GM10266 (cell line): ENCODE measurements around the gene RBFOX2.

Experiments
- DNase-seq: peaks from one replicate; pipeline ENCODE4 v3.0.0; 2012; ENCODE audit errors: extremely low spot score
- CTCF ChIP-seq: IDR thresholded peaks from 2 replicates; pipeline ENCODE4 v1.5.1; 2012; ENCODE audit warnings: mild to moderate bottlenecking, low read depth; ENCODE audit not compliant: control insufficient read depth, insufficient read depth; ENCODE audit errors: missing control alignments

The RBFOX2 gene

GRCh38 chr22:35891442-35891841 lies 137.2 kb downstream of the RBFOX2 start:
- no peak for DNase-seq
- no peak for TF ChIP-seq CTCF

DNA sequence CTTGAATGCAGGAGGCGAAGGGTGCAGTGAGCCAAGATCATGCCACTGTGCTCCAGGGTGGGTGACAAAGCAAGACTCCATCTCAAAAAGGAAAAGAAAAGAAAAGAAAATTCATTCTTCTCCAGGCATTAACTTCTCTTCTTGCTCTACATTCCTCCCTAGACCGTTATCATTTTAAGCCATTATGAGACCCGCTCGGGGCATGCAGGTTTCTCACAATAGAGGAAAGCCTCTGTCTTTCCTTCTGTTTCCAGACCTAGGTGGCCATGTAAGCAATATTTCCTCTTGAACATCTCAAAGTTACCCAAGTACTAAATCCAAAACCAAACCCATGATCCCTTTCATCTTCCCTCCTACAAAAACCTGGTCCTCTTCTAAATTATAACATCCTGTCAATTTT lies 139.6 kb downstream of the RBFOX2 start:
- DNase-seq = no peak
- TF ChIP-seq CTCF = no peak

- no peak for DNase-seq
- TF ChIP-seq CTCF = no peak
Observed at GRCh38 chr22:35888181-35888870, 140.3 kb downstream of the RBFOX2 start.

DNA sequence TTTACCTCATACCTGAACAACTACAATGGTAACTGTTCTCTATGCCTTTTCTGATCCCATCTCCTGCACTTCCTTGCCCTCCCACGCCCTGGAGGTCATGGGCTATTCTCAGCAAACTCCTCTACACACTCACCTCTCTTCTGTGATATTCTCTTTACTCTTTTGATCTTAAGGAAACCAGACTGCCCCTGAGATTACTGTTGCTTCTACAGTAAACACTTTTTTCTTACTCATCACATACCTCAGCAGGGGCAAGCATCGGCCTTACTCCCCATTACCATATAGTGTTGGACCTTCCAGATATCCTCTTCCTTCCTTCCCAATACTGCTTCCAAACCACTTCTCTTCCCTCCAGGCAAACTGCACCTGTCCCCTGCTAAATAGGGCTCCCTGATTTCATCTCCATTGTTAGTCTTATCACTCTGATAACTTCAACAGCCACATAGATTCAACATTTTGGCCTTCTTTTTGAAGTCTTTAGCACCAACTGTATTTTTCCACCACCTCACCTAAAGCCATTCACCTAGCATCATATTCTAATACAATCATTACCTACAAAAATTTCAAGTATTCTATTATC lies 141.2 kb downstream of the RBFOX2 start:
- TF ChIP-seq CTCF = no peak
- no peak for DNase-seq

DNA sequence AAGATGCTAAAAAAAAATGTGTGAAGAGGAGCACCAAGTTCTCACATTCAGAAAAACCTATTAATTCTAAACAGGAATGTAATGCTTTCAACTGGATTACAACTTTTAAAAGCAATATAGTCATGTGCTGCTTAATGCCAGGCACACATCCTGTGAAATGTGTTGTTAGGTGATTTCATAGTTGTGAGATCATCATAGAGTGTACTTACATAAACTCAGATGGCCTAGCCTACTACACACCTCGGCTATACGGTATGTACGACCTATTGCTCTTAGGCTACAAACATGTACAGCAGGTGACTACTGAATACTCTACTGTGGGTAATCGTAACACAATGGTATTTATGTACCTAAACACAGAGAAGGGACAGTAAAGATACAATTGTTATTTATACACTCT lies 142.3 kb downstream of the RBFOX2 start:
- TF ChIP-seq CTCF = no peak
- no peak for DNase-seq

DNA sequence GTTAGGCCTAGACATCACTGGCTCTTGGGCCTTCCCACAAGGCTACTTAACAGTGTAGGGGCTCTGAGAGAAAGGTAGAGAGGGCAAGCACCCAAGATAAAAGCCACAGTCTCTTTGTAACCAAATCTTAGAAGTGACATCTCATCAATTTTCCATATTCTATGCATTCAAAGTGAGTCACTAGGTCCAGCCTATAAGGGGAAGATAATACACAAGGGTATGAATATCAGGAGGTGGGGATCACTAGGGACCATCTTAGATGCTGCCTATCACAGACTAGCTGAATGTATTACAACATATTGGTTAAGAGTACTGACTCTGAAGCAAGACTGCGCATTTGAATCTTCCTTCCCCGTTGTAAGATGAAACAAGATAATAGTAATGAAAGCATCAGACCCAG lies 144.1 kb downstream of the RBFOX2 start:
- DNase-seq = no peak
- TF ChIP-seq CTCF = no peak

DNA sequence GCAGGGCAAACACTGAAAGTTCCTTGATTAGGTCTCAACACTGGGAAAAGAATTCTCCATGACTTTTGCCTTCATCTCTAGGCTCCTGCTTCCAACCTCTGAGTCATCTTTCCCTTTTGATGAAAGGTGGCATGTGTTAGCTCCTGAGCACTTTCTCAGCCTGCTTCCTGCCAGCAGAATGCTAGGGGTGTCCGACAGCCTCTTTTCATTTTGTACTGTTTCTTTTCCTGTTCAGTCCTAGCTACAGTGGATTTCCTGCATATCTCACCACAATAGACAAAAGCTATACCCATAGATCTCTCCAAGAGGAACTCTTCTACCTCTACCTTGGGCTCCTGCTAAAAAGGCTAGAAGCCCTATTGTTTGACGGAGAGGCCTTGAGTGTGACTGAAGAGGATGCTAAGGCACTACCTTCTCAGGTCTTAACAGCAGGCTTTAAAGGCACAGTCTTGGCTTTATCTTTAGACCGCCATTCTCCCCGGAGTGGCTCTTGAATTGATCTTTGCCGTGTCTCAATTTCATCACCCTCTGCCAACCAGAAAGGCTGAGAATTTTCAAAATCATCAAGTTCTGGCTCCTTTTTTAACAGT lies 145.5 kb downstream of the RBFOX2 start:
- DNase-seq = no peak
- TF ChIP-seq CTCF = no peak
